GM12865 (cell line): ENCODE data around the gene TMEM82.
A peak's percentile ranks its signal among the peaks of the same experiment; 100 is the strongest.
"Not testable (repeated sequence)": the region's sequence is repeated elsewhere in the genome, so short reads cannot be mapped to it uniquely, and the experiment has no call there.

Experiments
- DNase-seq: peaks from one replicate; pipeline ENCODE4 v3.0.0; 2010; ENCODE audit warnings: low read depth
- H3K4me3 ChIP-seq: 2 replicates; pipeline ENCODE4 v1.5.1; 2011; ENCODE audit warnings: mild to moderate bottlenecking, low read depth, low read length, control low read depth
- CTCF ChIP-seq: IDR thresholded peaks from 2 replicates; pipeline ENCODE4 v1.5.1; 2011; ENCODE audit warnings: low read length, control low read depth, low read depth, inconsistent platforms; ENCODE audit not compliant: insufficient read depth; ENCODE audit errors: missing control alignments

TMEM82 gene

GRCh38 chr1:15742339-15742801 is at the start of gene TMEM82:
Gene TMEM82, plus strand, starts transcription at chr1:15742499. Its CDS starts 61 bp downstream, at chr1:15742560.
- H3K4me3 ChIP-seq: no peak within 1 kb of the TSS
- no peak for TF ChIP-seq CTCF
- DNase-seq: no peak

GRCh38 chr1:15693371-15693770 is 48.9 kb upstream of the TMEM82 start:
- no peak for TF ChIP-seq CTCF
- no peak overlapping the region for H3K4me3 ChIP-seq
- DNase-seq: no peak

- DNase-seq: peak; percentile 93
These were observed 45.3 kb upstream of the TMEM82 start for GRCh38 chr1:15696956-15697521.

GRCh38 chr1:15698201-15698600 is 44.1 kb upstream of the TMEM82 start:
- H3K4me3 ChIP-seq: no peak overlapping the region
- no peak for TF ChIP-seq CTCF
- DNase-seq: no peak

More at GRCh38 chr1:15696956-15697521, 45.3 kb upstream of the TMEM82 start:
- H3K4me3 ChIP-seq: peak overlapping the region; percentile 50
- TF ChIP-seq CTCF: no peak

GRCh38 chr1:15699321-15699720 is 43.0 kb upstream of the TMEM82 start:
- not testable (repeated sequence) for H3K4me3 ChIP-seq, DNase-seq

- no peak for TF ChIP-seq CTCF
- H3K4me3 ChIP-seq: no peak overlapping the region
- DNase-seq: no peak
These were observed 41.8 kb upstream of the TMEM82 start for GRCh38 chr1:15700508-15700907.

GRCh38 chr1:15701784-15702183 is 40.5 kb upstream of the TMEM82 start:
- DNase-seq: no peak
- H3K4me3 ChIP-seq: no peak overlapping the region
- no peak for TF ChIP-seq CTCF
